GM21825 (cell line): ENCODE results near the gene TNFAIP1.

Source experiments
- ATAC-seq: cut with Tn5 transposase; IDR thresholded peaks from one replicate; pipeline ENCODE4 v1.9.1; 2021; ENCODE audit warnings: mild to moderate bottlenecking, moderate library complexity; ENCODE audit not compliant: unreplicated experiment

The TNFAIP1 gene

GRCh38 chr17:28395426-28395825, 59.9 kb downstream of the TNFAIP1 start:
- ATAC-seq: no peak

GRCh38 chr17:28395968-28396367, 60.4 kb downstream of the TNFAIP1 start:
- ATAC-seq: no peak
